ENCODE results near the gene EFCAB6. TPM values are rescaled to one million over a fixed set of nuclear protein-coding genes. Genes with fewer than 3 reads are reported as not detected.

Gene EFCAB6
- total RNA-seq, 1 experiment from 2014 or later: 2.5 TPM

GRCh38 chr22:43829904-43830851 is 18.1 kb upstream of the EFCAB6 start:
- intact Hi-C loops (cut with micrococcal nuclease; ENCODE audit: unreplicated experiment): no loop called here
- Histone ChIP-seq H3K36me3 (ENCODE audit: low read depth) (no peaks in the 10 kb centered on the region), H3F3A (ENCODE audit: insufficient read depth, low read depth) (no peaks in the 10 kb centered on the region), H3K9me2 (ENCODE audit: insufficient read depth) (no peaks in the 10 kb centered on the region), H3K4me2 (no peak overlapping the region), H4K20me1 (ENCODE audit: insufficient read depth) (peaks cover 6% of the 10 kb centered on the region), H3K4me3 (no peak overlapping the region), H3K9me3 (ENCODE audit: insufficient read depth, low read depth) (no peaks in the 10 kb centered on the region), H3K27ac (no peak overlapping the region), H3K4me1 (replicated peaks; ENCODE audit: insufficient read depth) (no peaks in the 10 kb centered on the region), H3K79me2 (ENCODE audit: low read depth) (no peaks in the 10 kb centered on the region), H2AFZ (no peak overlapping the region), H3K27me3 (ENCODE audit: insufficient read depth, low read depth) (0 out of 2 replicates have a peak, but pooled peaks cover 14% of the 10 kb centered on the region)
- ChIA-PET CTCF (interaction anchor here (0.6 kb wide), 1 partner anchor 598 kb away, joined by 3 read pairs; no protein-coding TSS in a partner anchor), POLR2A (ENCODE audit: unreplicated experiment) (no interaction called here)
- BruUV-seq (replicated peaks): no TSS peak
- no peak for DNase-seq
- no peak for TF ChIP-seq CTCF (conservative IDR thresholded peaks at IDR 0.05)
- TF ChIP-seq EZH2 (IDR thresholded peaks at IDR 0.05; ENCODE audit: low read depth): no peak

GRCh38 chr22:43828998-43829782 is 17.1 kb upstream of the EFCAB6 start:
- no peaks in the 10 kb centered on the region for H3K36me3 ChIP-seq (ENCODE audit: low read depth)
- peaks cover 20% of the 10 kb centered on the region; the same call in 1 of the 2 replicates for H3K27me3 ChIP-seq (ENCODE audit: insufficient read depth, low read depth)
- H3K79me2 ChIP-seq (ENCODE audit: low read depth): no peaks in the 10 kb centered on the region
- H3K4me2 ChIP-seq: no peak overlapping the region
- intact Hi-C loops (cut with micrococcal nuclease; ENCODE audit: unreplicated experiment): no loop called here
- ChIA-PET CTCF (no interaction called here), POLR2A (ENCODE audit: unreplicated experiment) (no interaction called here)
- no peak overlapping the region for H2AFZ ChIP-seq
- no peak overlapping the region for H3K27ac ChIP-seq
- TF ChIP-seq CTCF (conservative IDR thresholded peaks at IDR 0.05) (no peak), EZH2 (IDR thresholded peaks at IDR 0.05; ENCODE audit: low read depth) (no peak)
- peaks cover 6% of the 10 kb centered on the region for H4K20me1 ChIP-seq (ENCODE audit: insufficient read depth)
- no peak overlapping the region for H3K4me3 ChIP-seq
- no peaks in the 10 kb centered on the region for H3K9me3 ChIP-seq (ENCODE audit: insufficient read depth, low read depth)
- no peaks in the 10 kb centered on the region for H3K9me2 ChIP-seq (ENCODE audit: insufficient read depth)
- DNase-seq: no peak
- H3K4me1 ChIP-seq (replicated peaks; ENCODE audit: insufficient read depth): no peaks in the 10 kb centered on the region
- no TSS peak for BruUV-seq (replicated peaks)
- H3F3A ChIP-seq (ENCODE audit: insufficient read depth, low read depth): no peaks in the 10 kb centered on the region

GRCh38 chr22:43828725-43828997 is 16.6 kb upstream of the EFCAB6 start:
- Histone ChIP-seq H3K4me3 (no peak overlapping the region), H3K9me2 (ENCODE audit: insufficient read depth) (no peaks in the 10 kb centered on the region), H3K4me1 (replicated peaks; ENCODE audit: insufficient read depth) (no peaks in the 10 kb centered on the region), H3K9me3 (ENCODE audit: insufficient read depth, low read depth) (no peaks in the 10 kb centered on the region), H3K27ac (no peak overlapping the region), H3F3A (ENCODE audit: insufficient read depth, low read depth) (no peaks in the 10 kb centered on the region), H3K36me3 (ENCODE audit: low read depth) (no peaks in the 10 kb centered on the region), H2AFZ (no peak overlapping the region), H4K20me1 (ENCODE audit: insufficient read depth) (peaks cover 6% of the 10 kb centered on the region), H3K4me2 (no peak overlapping the region), H3K79me2 (ENCODE audit: low read depth) (no peaks in the 10 kb centered on the region), H3K27me3 (ENCODE audit: insufficient read depth, low read depth) (peaks cover 24% of the 10 kb centered on the region)
- TF ChIP-seq CTCF (conservative IDR thresholded peaks at IDR 0.05) (no peak), EZH2 (IDR thresholded peaks at IDR 0.05; ENCODE audit: low read depth) (no peak)
- CTCF ChIA-PET: no interaction called here
- no peak for DNase-seq
- intact Hi-C loops (cut with micrococcal nuclease; ENCODE audit: unreplicated experiment): no loop called here
- POLR2A ChIA-PET (ENCODE audit: unreplicated experiment): no interaction called here
- BruUV-seq (replicated peaks): no TSS peak

All from PC-9 (cell line).